Kasumi-1 (cell line): Measurements from ENCODE around the gene APOE.
"Not testable (repeated sequence)": the region's sequence is repeated elsewhere in the genome, so short reads cannot be mapped to it uniquely, and the experiment has no call there.

Experiments used
- DNase-seq, 2 experiments: peaks; one replicate each; lab custom pipeline; 2025; lab: John Stamatoyannopoulos, UW

APOE gene

GRCh38 chr19:44884566-44884965 is 21.0 kb upstream of the APOE start:
- no peak for DNase-seq

- no peak for DNase-seq
These were observed 19.5 kb upstream of the APOE start for GRCh38 chr19:44886141-44886540.

GRCh38 chr19:44887648-44888047 is 17.9 kb upstream of the APOE start:
- DNase-seq, result no peak

- DNase-seq, result not testable (repeated sequence)
These were observed 17.3 kb upstream of the APOE start for GRCh38 chr19:44888335-44888734.

- no peak for DNase-seq
These were observed 15.7 kb upstream of the APOE start for GRCh38 chr19:44889830-44890365.

- DNase-seq, result peak; percentile 100
These were observed 15.1 kb upstream of the APOE start for GRCh38 chr19:44890366-44891015.

- peak; percentile 100 for DNase-seq
These were observed 14.3 kb upstream of the APOE start, which contains the start of gene TOMM40 for GRCh38 chr19:44891016-44891882. Gene TOMM40, plus strand, starts transcription at chr19:44891254. Its CDS starts 162 bp downstream, at chr19:44891416.

GRCh38 chr19:44892932-44893331 is 12.7 kb upstream of the APOE start:
- no peak for DNase-seq

- no peak for DNase-seq
These were observed 12.1 kb upstream of the APOE start for GRCh38 chr19:44893332-44894051.

GRCh38 chr19:44894052-44894400 is 11.6 kb upstream of the APOE start:
- DNase-seq, result no peak

GRCh38 chr19:44894946-44895345 is 10.7 kb upstream of the APOE start:
- DNase-seq, result no peak

- DNase-seq, result no peak
These were observed 7.8 kb upstream of the APOE start for GRCh38 chr19:44897835-44898234.

GRCh38 chr19:44900328-44901244 is 5.0 kb upstream of the APOE start:
- DNase-seq, result no peak

GRCh38 chr19:44903216-44903601 is 2.4 kb upstream of the APOE start:
- DNase-seq, result no peak

GRCh38 chr19:44903602-44904425 is 1.8 kb upstream of the APOE start:
- peak; percentile 66 to 68 for DNase-seq

- no peak for DNase-seq
These were observed 1.1 kb upstream of the APOE start for GRCh38 chr19:44904426-44904994.

GRCh38 chr19:44907613-44908012 is 2.0 kb downstream of the APOE start:
- no peak for DNase-seq

GRCh38 chr19:44908074-44908835 is 2.7 kb downstream of the APOE start:
- DNase-seq, result no peak

- DNase-seq, result no peak
These were observed 3.3 kb downstream of the APOE start for GRCh38 chr19:44908836-44909261.
